ENCODE data around the gene ADAMTS10.

The ADAMTS10 gene

DNA sequence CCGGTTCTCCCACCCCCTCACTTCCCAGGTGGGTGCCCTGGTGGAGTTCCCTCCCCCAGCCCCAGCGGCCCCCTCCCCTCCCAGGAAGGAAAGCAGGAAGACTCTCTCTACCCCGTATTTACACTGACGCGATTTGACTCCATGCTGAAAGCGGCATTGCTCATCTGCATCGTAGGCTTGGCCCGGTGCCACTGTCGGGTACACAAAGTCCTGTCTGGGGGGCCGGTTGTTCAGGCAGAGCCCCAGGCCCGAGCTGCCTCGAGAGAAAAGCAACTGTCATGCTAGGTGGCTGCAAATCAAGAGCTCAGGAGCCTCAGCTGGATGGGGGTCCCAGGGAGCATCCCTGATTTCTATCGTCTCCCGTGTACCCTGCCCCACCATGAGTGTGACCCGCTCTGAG, 14.9 kb downstream of the ADAMTS10 start:
- TF ChIP-seq, protein P1, sequence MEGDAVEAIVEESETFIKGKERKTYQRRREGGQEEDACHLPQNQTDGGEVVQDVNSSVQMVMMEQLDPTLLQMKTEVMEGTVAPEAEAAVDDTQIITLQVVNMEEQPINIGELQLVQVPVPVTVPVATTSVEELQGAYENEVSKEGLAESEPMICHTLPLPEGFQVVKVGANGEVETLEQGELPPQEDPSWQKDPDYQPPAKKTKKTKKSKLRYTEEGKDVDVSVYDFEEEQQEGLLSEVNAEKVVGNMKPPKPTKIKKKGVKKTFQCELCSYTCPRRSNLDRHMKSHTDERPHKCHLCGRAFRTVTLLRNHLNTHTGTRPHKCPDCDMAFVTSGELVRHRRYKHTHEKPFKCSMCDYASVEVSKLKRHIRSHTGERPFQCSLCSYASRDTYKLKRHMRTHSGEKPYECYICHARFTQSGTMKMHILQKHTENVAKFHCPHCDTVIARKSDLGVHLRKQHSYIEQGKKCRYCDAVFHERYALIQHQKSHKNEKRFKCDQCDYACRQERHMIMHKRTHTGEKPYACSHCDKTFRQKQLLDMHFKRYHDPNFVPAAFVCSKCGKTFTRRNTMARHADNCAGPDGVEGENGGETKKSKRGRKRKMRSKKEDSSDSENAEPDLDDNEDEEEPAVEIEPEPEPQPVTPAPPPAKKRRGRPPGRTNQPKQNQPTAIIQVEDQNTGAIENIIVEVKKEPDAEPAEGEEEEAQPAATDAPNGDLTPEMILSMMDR (IDR thresholded peaks at IDR 0.05; ENCODE audit: low read depth, low read length) = no peak
- DNase-seq (ENCODE audit: extremely low read depth, low read depth) = no peak

- TF ChIP-seq, protein P1 (IDR thresholded peaks at IDR 0.05; ENCODE audit: low read depth, low read length) = peak; percentile 11; the same call in 1 of the 2 replicates
- no peak for DNase-seq (ENCODE audit: extremely low read depth, low read depth)
These were observed 16.6 kb downstream of the ADAMTS10 start for GRCh38 chr19:8593931-8594330.

DNA sequence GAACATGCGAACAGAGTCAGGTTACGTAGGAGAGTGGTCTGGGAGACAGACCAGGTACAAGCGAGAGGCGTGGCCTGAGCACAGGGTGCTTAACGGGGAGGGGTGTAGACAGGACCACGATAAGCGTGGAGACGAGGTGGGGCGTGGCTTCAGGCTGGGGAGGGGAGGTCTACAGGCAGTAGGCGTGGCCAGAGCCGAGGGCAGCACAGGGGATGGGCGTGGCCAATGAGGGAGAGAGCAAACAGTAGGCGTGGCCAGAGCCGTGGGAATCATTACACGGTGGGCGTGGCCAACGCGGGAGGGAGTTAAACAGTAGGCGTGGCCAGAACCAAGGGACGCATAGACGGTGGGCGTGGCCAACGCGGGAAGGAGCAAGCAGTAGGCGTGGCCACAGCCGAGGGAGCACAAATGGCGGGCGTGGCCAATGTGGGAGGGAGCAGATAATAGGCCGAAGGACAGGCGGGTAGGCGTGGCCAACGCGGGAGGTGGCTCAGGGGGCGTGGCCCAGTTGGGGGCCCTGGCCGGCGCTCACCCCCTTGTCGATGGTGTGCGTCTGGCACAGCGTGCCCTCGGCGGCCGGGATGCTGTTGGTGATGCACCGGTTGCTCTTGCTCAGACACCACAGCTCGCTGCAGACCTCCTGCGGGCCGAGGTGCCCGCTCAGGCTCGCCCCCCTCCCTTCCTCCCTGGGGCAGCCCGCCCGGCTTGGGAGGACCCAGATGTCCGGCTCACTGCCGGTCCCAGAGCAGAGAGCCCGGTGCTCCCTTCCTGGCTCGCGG, 18.1 kb downstream of the ADAMTS10 start:
- DNase-seq (ENCODE audit: extremely low read depth, low read depth) = peak; percentile 85

GRCh38 chr19:8589177-8589714, 21.3 kb downstream of the ADAMTS10 start:
- TF ChIP-seq, protein P1 (IDR thresholded peaks at IDR 0.05; ENCODE audit: low read depth, low read length) = no peak
- DNase-seq (ENCODE audit: extremely low read depth, low read depth) = no peak

More for the DNA sequence above, 18.1 kb downstream of the ADAMTS10 start:
- TF ChIP-seq, protein P1 (IDR thresholded peaks at IDR 0.05; ENCODE audit: low read depth, low read length) = no peak

DNA sequence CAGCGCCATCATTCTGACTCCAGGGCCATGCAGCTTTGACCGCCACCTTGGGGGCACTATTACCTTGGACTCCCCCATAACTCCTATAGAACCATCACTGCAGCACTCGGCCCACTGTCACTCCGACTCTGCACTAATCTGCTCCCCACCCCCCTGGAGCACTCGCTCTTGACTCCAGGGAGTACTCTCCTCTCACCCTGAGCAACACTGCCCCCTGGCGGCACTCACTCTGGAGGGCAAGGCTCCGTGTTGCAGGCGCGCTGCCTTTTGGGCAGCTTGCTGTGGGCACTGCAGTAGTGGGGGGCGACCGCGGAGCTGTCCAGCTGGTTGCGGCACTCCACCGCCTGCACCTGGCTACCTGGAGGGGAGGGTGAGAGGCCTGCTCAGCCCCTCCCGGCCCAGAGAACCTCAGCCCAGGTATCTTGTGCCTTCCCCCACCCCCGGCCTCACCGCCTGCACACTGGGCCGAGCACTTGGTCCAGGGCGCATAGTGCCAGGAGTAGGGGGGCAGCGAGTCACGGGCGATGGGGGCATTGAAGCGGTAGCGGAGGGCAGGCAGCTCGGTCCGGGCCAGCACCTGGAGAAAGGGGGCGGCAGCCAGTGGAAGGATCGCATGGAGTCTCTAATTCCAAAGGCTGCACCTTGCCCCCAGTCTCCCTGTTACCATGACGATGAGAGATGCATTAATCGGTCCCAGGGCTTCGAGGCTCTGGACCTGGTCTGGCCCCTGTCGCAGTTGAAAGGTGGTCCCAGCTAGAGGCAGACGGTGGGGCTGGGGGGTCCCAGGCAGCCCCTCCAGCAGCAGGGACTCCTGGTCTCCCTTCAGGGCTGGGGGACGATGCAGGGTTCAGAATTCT, 24.4 kb downstream of the ADAMTS10 start:
- no peak for DNase-seq (ENCODE audit: extremely low read depth, low read depth)
- TF ChIP-seq, protein P1 (IDR thresholded peaks at IDR 0.05; ENCODE audit: low read depth, low read length) = peak; percentile 58

DNA sequence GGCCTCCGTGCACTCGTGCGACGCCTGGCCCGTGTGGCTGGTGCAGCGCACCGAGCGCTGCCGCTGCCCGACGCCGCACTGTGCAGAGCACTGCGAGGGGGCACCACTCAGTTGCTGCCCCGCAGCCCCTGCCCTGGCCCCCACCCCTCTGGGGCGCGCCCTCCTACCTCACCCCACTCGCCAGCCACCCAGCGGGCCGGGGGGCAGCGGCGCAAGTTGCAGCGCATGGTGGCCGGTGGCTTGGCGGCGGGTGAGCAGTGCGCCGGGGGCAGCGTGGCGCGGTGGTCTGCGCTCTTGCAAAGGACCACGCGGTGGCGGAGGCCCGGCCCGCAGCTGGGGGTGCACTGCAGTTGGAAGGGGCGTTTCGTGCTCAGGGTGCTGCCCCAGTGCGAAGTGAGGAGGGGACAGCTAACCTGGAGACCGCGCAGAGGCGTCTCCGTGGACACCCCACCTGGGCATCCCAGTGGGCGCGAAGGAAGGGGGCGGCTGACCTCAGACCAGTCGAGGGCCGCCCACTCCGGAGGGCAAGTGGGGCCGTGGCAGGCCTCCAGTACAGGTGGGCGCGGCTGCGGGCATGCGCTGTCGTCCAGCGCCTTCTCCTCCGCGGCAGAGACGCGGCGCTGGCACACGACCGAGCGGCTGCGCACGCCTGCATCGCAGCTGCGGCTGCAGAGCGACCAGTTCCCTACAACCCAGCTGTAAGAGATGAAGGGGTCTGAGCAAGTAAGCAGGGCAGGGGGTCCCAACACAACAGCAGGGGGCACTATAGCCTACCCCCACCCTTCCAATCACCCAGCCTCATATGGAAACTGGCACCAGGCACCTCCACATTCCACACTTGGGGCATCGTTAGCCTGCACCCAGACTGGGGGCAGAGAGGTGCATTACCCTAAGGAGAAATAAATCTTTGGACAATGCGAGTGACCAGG, 25.3 kb downstream of the ADAMTS10 start:
- TF ChIP-seq, protein P1 (IDR thresholded peaks at IDR 0.05; ENCODE audit: low read depth, low read length) = no peak
- DNase-seq (ENCODE audit: extremely low read depth, low read depth) = no peak
